Inflammatory macrophage (primary cell): ENCODE results near the gene NFS1.

ENCODE experiments used
- DNase-seq, 2 donors: peaks; one replicate each; pipeline ENCODE4 v3.0.0-alpha.2; 2020 to 2022

Gene NFS1

DNA sequence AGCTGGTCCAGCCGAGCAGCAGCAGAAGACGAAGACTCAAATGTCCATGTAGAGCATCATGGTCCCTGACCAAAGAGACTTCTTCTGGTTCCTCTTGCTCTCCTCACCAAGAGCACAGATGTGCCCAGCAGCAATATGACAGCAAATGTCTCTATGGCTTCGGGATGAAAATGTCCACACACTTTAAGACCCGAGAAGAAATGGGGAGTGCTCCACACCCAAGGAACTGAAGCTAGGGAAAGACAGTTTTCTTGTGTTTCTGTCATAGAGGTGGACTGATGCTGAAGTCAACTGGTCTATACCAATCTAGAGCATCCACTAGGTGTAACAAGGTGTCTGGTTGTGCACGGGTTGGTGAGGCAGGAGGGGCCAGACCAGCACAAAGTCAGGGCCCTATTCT lies 29.9 kb downstream of the NFS1 start:
- DNase-seq = no peak

GRCh38 chr20:35665949-35666288 lies 33.2 kb downstream of the NFS1 start:
- no peak for DNase-seq

- peak; percentile 93 to 94 for DNase-seq
Measured at GRCh38 chr20:35664466-35665206, 34.5 kb downstream of the NFS1 start, which contains the start of the genes CPNE1 and RBM12. TSS of gene CPNE1 (minus strand) at chr20:35664900. CDS start at chr20:35632923, 31,977 bp downstream. TSS of gene RBM12 (minus strand) at chr20:35664900. CDS start at chr20:35655322, 9,578 bp downstream.

DNA sequence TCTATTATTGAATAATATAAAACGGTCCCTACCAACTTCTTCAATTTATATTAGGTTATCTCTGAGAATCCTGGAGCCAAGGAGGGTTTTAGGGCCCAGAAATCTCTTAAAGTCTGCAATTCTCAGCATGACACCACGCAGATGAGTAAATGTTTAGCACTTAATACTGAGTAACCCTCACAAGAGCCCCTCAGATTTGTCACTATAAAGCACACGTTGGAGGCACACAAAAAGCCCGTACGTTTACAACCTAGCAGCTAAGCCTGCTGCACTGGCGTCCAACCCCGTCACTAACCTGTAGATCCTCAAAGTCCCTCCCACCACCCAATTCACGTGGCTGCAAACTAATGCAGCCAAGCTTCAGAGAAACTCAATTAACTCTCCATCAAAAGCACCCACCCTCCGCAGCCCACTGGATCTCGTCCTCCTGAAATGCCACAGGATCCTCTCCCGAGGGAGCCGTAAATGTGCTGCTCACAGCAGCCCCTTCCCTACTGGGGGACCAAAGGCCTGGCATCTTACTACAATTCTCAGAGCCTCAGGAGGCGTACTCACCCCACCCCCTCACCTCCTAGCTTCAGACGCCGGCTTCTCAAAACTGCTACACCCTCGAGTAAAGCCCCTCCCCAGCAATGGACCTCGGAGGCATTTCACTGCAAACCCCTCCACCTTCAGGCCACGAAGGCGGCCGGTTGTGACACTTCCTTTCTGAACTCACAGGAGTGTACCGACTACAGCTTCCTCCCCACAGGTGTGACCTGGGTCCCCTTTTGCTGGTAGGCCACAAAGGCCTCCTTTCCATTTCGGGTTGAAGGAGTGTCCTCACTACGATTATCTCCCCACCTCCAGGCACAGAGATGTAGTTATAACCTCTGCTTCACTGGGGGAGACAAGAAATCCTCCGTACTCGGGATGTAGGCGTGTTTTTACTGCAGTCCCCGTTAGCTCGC lies 35.4 kb downstream of the NFS1 start:
- DNase-seq = peak in 1 of 2 donors; percentile 23

GRCh38 chr20:35662551-35662950 lies 36.6 kb downstream of the NFS1 start:
- DNase-seq = no peak

DNA sequence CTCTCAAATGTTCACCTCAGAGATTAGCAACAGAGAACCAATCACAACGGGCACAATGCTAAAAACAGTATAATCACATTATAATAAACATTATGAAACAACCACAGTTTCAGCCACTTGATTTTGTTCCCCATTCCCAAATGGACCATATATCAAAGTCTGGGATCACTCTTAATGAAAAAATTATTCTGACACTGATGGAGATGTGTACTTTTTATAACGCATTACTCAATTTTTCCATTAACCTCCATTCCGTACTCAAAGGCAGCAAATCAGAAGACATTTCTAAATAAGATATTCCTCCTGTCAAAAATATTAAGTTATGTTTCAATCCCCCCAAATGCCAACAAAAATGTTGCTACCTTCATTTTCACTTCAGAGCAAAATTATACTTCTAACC lies 37.2 kb downstream of the NFS1 start:
- no peak for DNase-seq

GRCh38 chr20:35661053-35661452 lies 38.1 kb downstream of the NFS1 start:
- no peak for DNase-seq

DNA sequence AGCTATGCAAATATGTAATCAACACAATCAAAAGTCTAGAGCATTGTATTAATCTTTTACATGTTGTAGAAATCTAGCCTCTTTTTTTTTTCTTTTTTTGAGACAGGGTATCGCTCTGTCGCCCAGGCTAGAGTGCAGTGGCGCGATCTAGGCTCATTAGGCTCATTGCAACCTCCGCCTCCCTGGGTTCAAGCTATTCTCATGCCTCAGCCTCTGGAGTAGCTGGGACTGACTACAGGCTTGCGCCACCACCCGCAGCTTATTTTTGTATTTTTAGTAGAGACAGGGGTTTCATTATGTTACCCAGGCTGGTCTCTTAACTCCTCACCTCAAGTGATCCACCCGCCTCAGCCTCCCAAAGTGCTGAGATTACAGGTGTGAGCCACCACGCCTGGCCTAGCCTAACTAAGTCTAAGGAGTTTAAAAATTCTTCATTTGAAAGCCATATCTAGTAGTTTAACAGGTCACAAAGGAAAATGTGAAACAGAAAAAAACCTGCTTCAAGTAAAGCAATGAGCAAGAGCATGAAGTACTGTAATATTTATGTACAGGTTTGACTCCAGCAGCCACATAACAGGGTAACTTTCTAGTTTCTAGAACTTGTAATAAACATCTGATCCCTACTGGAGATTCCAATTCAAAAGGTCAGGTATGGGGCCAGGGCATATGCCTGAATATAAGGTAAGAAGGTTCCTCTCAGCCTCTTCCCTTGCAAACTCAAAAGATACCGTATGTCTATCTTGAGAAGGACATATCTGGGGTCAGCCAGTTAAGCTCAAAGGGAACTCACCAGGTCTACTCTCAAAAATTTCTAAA lies 38.8 kb downstream of the NFS1 start:
- DNase-seq = no peak

GRCh38 chr20:35657271-35657670 lies 41.9 kb downstream of the NFS1 start:
- DNase-seq = no peak

- DNase-seq = no peak
Measured at GRCh38 chr20:35654415-35654814, 44.7 kb downstream of the NFS1 start.

- DNase-seq = no peak
Measured at GRCh38 chr20:35653893-35654292, 45.3 kb downstream of the NFS1 start.

GRCh38 chr20:35653430-35653734 lies 45.8 kb downstream of the NFS1 start:
- no peak for DNase-seq

GRCh38 chr20:35652641-35653429 lies 46.3 kb downstream of the NFS1 start:
- no peak for DNase-seq

GRCh38 chr20:35651958-35652357 lies 47.2 kb downstream of the NFS1 start:
- DNase-seq = no peak

- DNase-seq = no peak
Measured at GRCh38 chr20:35650632-35651031, 48.5 kb downstream of the NFS1 start.

DNA sequence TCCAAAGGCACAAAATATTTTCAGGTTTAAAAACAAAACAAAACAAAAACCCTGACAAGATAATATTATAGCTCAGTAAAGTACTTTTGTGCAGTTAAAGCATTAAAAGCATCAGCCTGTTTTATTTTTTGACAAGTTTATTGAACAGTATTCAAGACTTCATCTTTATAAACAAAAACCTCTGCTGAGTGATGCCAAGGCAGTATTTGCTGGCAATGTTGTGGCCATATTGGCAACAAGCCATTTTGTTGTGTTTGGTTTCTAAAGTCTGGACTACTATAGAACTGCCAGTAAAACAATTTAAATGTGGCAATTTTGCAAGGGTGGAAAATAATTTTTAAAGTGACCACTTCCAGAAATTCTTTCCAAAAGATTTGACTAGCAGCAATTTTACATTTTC lies 50.3 kb downstream of the NFS1 start:
- DNase-seq = no peak

GRCh38 chr20:35644806-35645205 lies 54.3 kb downstream of the NFS1 start:
- DNase-seq = no peak

- DNase-seq = no peak
Measured at GRCh38 chr20:35643045-35643444, 56.1 kb downstream of the NFS1 start.

- DNase-seq = no peak
Measured at GRCh38 chr20:35641743-35642142, 57.4 kb downstream of the NFS1 start.

- no peak for DNase-seq
Measured at GRCh38 chr20:35640724-35641123, 58.4 kb downstream of the NFS1 start.

- DNase-seq = no peak
Measured at GRCh38 chr20:35638751-35639150, 60.4 kb downstream of the NFS1 start.

DNA sequence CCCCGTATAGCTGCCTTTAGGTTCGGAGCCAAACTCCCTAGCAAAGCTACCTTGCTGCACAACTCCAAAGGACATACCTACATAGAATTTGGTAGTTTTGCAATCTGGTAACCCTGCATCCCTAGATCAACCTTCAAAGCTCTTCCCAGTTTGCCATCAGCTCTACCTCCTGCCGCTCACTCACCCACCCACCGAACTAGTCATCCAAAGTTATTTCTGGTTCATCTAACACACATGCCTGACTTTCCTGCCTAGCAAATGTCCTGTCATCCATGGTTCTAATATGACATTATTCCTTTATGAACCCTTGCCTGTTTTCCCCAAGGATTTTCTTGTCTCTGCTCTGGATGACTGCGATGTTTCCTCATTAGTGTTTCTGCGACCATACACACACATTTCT lies 61.9 kb downstream of the NFS1 start:
- no peak for DNase-seq
